Endometrial microvascular endothelial cells (primary cell): ENCODE measurements around the gene MTHFD2L. TPM values are rescaled to one million over a fixed set of nuclear protein-coding genes. Genes with fewer than 3 reads are reported as not detected.
"Not testable (repeated sequence)": the region's sequence is repeated elsewhere in the genome, so short reads cannot be mapped to it uniquely, and the experiment has no call there.

Experiments
- in situ Hi-C: cut with HindIII; loops from 2 replicates; pipeline ENCODE4 v1.10.0; 2017; ENCODE audit warnings: low sequenced_read_pairs, low pct_unique_long_range_greater_than_20kb; ENCODE audit errors: inconsistent ontology term
- total RNA-seq: library from RNA; depleted of rRNA; stranded (reverse); fragments of >200 nt; gene quantifications from one replicate; pipeline ENCODE4 v1.2.3, GENCODE V29; 2015; ENCODE audit errors: inconsistent ontology term

MTHFD2L gene
- total RNA-seq, 1 donor from 2014 or later: 18.1 TPM

DNA sequence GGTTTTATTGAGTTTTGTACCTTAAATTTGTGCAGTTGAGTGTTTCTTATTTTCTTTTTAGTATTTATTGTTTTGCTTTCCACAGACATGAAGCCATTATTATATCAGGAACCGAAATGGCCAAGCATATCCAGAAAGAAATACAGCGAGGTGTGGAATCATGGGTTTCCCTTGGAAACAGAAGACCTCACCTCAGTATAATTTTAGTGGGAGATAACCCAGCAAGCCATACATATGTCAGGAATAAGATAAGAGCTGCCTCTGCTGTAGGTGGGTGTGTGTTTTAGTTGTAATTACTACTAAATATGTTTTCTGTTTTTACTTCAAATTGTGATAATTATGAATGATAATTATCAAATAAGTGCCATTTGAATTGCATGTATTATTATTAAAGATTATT, 16.5 kb downstream of the MTHFD2L start:
- in situ Hi-C loops: no loop called here

DNA sequence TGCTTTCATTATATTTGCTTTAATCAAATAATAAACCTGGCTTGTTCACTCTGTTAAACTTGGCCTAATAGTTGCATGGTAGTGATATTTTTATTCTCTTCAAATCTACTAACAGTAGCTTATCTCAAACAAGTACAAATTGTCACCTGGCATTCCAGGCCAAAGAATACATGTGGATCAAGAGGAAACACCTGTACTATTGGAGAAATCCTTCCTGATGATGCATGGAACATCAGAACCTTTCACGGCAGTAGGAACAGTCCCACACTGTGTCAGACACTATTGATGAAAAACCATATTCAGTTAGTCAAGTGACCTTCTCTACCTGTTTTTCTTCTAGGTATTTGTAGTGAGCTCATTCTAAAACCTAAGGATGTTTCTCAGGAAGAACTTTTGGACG, 17.0 kb downstream of the MTHFD2L start:
- in situ Hi-C loops: no loop called here

DNA sequence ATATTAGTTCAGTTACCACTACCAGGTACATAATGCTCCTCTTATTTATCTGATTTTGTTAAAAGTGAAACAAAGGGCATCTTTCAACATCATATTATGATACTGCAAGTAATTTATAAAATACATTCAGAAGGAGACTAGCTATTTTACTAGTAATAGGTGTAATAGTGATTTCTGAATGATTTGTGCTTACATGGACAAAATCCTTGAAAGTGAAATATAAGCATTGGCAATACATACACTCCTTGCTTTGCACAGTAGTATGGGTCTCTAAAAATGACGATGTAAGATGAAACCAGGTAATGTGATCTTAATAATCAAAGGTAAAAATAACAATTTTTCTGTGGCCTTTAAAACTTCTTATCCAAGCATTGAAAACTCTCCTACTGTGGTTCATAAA, 17.5 kb downstream of the MTHFD2L start:
- in situ Hi-C loops: no loop called here

DNA sequence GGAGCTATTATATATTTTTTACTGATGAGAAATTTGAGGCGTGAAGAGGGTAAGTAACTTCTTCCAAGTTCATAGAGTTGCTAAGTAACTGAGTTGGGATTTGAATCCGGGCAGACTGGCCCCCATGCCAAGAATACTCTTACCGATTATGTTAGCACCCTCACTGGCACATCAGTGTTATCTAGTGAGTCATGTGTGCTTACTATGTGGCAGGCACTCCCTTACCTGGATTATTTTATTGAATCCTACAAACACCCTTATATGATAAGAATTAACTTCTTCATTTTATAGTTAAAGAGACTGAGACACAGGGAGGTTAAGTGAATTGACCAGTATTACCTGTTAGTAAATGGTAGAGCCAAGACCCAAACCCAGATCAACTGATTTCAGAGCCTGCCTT, 20.9 kb downstream of the MTHFD2L start:
- in situ Hi-C loops: no loop called here

DNA sequence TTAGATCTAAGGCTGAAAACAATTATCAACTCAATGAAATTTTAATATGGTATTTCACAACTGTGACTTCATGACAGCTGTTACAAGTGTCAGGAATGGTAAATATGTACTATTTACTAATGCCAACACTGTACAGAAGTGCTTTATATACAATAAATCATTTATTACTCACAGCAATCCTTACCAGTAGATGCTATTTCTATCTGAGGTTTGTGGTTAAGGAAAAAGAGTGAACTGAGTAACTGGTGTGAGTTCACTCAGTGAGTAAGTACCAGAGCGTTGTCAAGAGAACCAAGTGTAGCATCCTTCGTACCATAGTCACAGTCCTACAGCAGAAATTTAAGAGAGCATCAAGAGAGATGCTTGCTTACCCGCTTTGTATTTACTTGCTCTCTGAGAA, 23.3 kb downstream of the MTHFD2L start:
- in situ Hi-C loops: no loop called here

DNA sequence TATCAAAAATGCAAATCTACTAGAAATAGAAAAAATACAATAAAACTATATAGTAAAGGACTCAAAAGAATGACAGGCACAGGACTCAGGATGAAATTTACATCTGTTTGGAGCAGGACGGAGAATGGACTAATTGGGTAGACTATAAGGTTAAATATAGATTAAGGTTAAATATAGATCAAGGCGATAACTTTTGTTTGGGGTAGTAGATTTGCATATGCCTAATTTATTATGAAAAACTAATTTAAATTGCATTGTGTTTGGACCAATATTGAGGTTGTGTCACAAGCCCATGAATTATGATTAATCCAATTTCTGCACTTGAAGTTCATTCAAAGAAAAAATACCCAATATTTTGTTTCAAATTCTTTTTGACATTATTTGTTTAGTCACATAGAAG, 31.0 kb downstream of the MTHFD2L start:
- in situ Hi-C loops: no loop called here

DNA sequence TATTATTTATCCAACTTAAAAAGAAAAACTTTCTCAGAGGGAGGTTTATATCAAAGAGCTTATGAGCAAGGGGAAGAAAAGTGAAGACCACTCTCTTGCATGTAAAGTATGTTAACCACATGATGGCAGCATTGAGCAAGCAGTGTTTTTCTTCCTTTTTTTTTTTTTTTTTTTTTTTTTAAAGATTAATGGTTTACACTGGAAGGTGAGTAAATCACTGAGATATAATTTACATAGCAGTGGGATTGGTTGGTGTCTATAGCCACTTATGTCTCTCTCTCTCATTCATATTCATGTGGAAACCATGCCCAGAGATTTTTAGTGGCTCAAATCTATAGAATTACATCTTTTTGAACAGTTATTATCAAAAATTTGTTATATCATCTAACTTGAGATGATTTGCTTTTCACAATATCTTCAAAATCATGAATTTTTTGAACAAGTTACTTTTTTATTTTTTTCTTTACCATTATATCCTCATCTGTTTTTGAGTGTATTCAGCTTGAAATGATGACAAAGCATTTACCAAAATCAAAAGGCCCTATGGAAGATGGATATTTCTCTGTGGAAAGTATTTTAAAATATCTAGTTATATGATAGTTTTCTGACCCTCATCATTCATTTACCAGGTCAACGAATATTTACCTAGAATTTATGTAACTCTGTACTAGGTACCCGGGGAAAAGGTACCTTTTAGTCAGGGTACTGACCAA, 31.6 kb downstream of the MTHFD2L start:
- in situ Hi-C loops: no loop called here

DNA sequence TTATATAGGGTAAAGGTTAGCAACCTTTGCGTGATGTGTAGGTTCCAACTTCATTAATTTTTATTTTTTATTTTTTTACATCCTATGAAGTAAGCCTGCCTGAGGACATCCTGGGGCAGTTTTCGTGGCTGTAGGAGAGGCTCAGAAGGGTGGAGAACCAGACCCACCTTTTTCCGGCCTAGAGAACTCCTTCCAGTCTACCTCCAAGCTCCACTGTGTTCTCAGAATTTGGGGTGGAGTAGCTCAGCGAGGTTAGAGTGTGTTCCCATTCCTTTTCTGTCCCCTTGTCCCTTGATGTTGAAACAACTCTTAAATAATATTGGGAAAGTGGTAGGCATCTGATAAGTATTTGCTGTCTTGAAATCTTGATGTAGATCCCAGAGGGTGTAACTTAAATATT, 32.4 kb downstream of the MTHFD2L start:
- in situ Hi-C loops: no loop called here

DNA sequence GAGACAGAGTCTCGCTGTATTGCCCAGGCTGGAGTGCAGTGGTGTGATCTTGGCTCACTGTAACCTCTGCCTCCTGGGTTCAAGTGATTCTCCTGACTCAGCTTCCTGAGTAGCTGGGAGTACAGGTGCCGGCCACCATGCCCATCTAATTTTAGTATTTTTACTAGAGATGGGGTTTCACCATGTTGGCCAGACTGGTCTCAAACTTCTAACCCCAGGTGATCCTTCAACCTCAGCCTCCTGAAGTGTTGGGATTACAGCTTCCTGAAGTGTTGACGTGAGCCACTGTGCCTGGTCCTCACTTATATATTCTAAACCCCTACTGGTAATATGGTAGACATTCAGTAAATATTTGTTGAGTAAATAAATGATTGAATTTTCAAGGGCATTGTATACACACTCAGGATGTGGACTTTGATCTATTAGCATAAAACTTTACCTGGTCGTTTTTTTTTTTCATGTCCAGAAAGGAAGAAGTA, 33.0 kb downstream of the MTHFD2L start:
- in situ Hi-C loops: no loop called here

DNA sequence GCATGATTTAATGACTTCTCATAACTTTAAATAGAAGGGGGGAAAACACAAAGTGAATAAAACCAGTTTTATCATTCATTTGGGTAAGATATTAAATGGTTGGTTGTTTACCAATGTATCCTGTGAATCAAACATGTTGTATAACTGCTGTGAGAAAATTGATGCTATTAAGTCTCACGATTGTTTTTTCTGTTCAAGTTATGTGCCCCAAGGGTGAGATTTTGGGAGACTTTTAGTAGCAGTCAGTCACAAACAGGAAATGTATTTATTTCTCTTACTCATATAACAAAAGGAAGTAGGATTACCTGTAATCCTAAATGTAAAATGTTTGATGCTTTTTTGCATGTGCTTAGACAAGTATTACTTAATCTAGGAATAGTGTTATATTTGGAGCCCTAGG, 39.2 kb downstream of the MTHFD2L start:
- in situ Hi-C loops: no loop called here

DNA sequence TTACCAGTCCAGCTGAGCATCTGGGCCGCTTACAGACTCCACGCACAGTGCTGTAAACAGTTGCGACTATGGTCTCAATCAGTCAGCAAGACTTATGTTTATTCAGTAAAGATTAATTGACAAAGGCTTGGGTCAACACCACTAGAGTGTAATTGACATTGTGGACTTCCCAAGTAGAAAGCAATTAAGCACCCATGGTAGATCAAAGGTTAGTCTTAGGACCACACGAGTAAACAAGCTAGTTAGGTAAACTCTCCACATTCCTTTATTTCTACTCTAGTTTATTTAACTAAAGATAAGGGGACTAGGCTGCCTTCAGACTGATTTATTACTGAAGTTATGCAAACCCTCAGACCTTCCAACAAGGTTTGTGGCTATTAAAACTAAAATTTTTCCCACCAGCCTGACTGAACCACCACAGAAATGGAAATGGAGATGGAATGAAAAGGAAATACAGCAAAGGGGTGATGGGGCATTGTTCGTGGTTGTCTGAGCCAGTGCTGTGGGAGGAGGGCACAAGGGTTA, 44.2 kb downstream of the MTHFD2L start:
- in situ Hi-C loops: no loop called here

DNA sequence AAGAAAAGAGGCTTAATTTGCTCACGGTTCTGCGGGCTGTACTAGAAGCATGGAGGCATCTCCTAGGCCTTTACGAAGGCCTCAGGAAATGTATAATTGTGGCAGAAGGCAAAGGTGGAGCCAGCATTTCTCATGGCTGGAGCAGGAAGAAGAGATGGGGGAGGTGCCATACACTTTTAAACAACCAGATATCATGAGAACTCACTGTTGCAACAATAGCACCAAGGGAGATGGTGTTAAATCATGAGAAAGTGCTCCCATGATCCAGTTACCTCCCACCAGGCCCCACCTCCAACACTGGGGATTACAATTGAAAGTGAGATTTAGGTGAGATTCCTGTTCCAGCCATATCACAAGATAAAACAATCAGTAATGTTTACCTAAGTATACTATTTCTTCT, 45.5 kb downstream of the MTHFD2L start:
- in situ Hi-C loops: no loop called here

DNA sequence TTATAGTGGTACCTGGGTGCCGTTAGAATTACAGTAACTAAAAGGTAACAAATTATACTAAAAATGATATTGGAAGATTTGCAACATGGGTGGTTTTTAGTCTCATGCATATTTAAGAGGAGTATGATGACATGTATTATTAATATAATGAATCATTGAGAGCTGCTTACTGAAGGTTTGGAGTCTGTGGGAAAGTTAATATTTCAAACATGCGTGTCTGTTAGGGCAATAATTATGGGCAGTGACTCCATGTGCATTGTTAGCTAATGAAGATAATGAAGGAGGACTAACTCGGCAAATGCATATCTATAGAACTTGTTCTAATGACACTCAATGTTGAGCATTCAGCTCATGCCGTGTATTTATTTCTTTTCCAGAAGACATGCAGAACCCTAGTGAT, 47.1 kb downstream of the MTHFD2L start:
- in situ Hi-C loops: no loop called here

DNA sequence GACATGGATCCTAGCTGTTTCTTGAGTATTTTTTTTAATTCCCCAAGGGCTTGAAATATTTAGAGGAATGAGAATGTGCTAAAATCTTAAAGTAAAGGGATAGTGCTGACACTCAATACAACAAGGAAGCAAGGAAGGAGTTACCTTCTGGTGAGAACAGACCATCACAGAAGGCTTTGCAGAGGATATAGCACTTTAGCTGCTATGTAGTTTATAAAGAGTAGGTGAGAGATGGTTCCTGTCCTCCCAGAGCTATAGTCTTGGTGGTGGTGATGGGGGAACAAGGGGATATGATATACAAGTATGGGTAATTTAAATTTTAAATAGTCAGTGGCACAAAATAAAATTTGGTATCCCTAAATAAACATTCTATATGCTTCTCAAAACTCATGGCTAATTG, 47.6 kb downstream of the MTHFD2L start:
- in situ Hi-C loops: no loop called here

DNA sequence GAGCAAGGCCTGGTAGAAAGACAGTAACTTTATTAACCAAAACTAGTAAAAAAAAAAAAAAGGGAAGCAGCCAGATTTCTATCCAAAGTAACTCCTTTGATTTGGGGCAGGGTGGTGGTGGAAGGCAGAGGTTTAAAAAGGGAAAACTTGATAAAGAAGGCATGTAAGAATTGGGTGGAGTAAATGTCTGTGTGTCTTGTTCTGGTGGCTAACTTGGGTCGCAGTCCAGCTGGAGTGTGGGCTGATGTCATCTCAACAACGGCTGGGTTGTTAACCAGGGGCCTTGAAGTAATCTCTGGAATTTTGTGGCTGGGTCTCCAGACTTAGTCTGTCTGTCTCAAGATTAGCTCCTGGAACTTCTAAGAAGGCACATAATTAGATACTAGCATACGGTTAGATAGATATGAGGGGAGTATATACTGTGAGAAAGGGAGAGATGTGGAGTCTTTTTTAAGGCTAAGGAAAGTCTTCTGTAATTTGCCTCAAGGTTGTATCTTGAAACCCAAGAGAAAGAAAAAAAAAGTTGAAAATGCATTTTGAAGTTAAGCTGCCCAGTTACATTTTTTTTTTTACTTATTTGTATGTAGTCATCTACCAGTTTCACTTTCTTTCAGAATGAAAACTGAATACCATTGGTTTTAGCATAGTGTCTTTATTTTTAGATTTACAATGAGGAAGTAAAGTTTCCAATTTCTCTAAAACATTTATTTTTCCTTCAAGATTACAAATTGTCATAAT, 48.3 kb downstream of the MTHFD2L start:
- in situ Hi-C loops: no loop called here

DNA sequence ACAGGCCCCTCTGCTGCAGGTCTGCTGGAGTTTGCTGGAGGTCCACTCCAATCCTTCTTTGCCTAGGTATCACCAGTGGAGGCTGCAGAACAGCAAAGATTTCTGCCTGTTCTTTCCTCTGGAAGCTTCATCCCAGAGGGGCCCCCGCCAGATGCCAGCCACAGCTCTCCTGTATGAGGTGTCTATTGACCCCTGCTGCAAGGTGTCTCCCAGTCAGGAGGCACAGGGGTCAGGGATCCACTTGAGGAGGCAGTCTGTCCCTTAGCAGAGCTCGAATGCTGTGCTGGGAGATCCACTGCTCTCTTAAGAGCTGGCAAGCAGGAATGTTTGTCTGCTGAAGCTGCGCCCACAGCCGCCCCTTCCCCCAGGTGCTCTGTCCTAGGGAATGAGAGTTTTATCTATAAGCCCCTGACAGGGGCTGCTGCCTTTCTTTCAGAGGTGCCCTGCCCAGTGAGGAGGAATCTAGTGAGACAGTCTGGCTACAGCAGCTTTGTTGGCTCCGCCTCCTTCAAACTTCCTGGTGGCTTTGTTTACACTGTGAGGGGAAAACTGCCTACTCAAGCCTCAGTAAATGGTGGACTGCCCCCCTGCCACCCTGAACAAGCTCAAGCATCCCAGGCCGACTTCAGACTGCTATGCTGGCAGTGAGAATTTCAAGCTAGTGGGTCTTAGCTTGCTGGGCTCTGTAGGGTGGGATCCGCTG, 56.7 kb downstream of the MTHFD2L start:
- in situ Hi-C loops: not testable (repeated sequence)

DNA sequence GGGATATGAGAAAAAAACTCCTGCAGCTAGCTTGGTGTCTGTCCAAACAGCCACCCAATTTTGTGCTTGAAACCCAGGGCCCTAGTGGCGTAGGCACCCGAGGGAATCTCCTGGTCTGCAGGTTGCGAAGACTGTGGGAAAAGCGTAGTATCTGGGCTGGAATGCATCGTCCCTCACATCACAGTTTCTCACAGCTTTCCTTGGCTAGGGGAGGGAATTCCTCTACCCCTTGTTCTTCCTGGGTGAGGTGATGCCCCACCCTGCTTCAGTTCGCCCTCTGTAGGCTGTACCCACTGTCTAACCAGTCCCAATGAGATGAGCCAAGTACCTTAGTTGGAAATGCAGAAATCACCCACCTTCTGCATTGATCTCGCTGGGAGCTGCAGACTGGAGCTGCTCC, 57.3 kb downstream of the MTHFD2L start:
- in situ Hi-C loops: not testable (repeated sequence)

DNA sequence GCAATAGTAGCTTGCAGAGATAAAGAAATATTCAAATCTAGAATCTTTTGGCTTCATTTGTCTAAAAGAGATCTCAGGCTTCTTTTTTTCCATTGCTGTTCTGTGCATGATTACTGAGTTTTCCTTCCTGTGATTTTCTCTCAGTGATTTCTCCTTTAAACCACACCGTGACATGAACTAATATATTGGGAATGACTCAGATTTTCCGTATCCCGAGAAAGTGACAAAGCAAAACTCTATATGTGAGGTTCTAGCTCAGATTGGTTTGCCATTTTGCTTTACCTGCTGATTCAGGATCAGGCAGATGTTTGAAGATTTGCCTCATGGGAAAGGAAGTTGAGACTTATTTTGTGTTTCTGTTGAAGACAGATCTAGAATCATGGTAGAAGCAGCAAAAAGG, 59.4 kb downstream of the MTHFD2L start:
- in situ Hi-C loops: no loop called here

DNA sequence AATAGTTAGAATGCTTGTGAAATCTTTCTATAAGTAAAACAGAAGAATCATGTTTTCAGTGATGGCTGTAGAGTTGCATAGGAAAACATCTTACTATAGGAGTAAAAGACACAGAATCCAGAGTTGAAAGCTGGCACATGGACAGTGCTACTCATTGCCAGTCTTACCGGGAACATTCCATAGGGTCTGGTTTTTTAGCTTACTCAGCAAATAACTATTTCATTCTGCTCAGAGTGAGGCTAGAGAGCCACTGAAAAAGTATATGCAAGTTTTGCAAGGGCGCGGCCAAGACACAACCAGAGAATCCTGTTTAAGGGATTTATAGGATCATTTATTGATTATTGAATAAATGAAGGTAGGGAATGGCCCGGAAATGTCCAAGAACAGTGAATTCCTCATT, 60.3 kb downstream of the MTHFD2L start:
- in situ Hi-C loops: no loop called here

DNA sequence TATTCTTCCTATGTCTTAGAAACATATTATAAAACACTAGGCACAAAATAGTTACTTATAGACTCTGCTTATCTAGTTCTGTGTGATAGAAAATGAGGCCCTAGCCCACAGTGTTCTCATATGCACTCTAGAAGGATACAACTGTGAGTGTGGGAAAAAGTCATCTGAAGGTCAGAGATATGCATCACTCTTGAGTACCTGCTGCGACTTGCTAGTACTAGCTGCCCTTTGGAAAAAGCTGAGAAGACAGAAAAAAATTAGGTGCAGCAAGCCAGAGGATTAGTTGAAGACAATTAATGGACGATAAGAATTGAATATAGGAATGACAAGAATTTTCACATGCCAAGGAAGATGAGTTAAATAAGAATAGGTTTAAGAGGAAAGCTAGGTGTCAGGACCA, 61.3 kb downstream of the MTHFD2L start:
- in situ Hi-C loops: no loop called here
